HG03442 (cell line): ENCODE data around the gene KAT2B.
A peak's percentile ranks its signal among the peaks of the same experiment; 100 is the strongest.
"Not testable (repeated sequence)": the region's sequence is repeated elsewhere in the genome, so short reads cannot be mapped to it uniquely, and the experiment has no call there.

Experiments
- ATAC-seq: cut with Tn5 transposase; IDR thresholded peaks from one replicate; pipeline ENCODE4 v1.9.1; 2021; ENCODE audit warnings: mild to moderate bottlenecking, moderate library complexity; ENCODE audit not compliant: unreplicated experiment

Gene KAT2B

GRCh38 chr3:20039765-20040547 is at the start of gene KAT2B:
Gene KAT2B, plus strand, starts transcription at chr3:20040446. Its CDS starts 32 bp downstream, at chr3:20040478.
- ATAC-seq = peak; percentile 51

GRCh38 chr3:19994796-19995195 is 45.5 kb upstream of the KAT2B start:
- no peak for ATAC-seq

GRCh38 chr3:19997502-19997901 is 42.7 kb upstream of the KAT2B start:
- no peak for ATAC-seq

GRCh38 chr3:20001932-20002331 is 38.3 kb upstream of the KAT2B start:
- no peak for ATAC-seq

- no peak for ATAC-seq
Observed at GRCh38 chr3:20007960-20008359, 32.3 kb upstream of the KAT2B start.

GRCh38 chr3:20008646-20009045 is 31.6 kb upstream of the KAT2B start:
- no peak for ATAC-seq

- ATAC-seq = no peak
Observed at GRCh38 chr3:20012164-20012563, 28.1 kb upstream of the KAT2B start, which contains the start of gene PP2D1. Gene PP2D1, minus strand, starts transcription at chr3:20012264. Its CDS starts 192 bp downstream, at chr3:20012072.

- ATAC-seq = no peak
Observed at GRCh38 chr3:20013396-20013795, 26.9 kb upstream of the KAT2B start.

- no peak for ATAC-seq
Observed at GRCh38 chr3:20015525-20015924, 24.7 kb upstream of the KAT2B start.

GRCh38 chr3:20016076-20016475 is 24.2 kb upstream of the KAT2B start:
- ATAC-seq = not testable (repeated sequence)

- no peak for ATAC-seq
Observed at GRCh38 chr3:20022954-20023622, 17.2 kb upstream of the KAT2B start.

GRCh38 chr3:20023623-20024405 is 16.4 kb upstream of the KAT2B start:
- ATAC-seq = no peak

- no peak for ATAC-seq
Observed at GRCh38 chr3:20027136-20027535, 13.1 kb upstream of the KAT2B start.

GRCh38 chr3:20028905-20029331 is 11.3 kb upstream of the KAT2B start:
- ATAC-seq = no peak

GRCh38 chr3:20031939-20032338 is 8.3 kb upstream of the KAT2B start:
- not testable (repeated sequence) for ATAC-seq

- ATAC-seq = no peak
Observed at GRCh38 chr3:20035019-20035418, 5.2 kb upstream of the KAT2B start.

GRCh38 chr3:20037255-20037996 is 2.8 kb upstream of the KAT2B start:
- ATAC-seq = no peak

GRCh38 chr3:20038699-20039465 is 1.4 kb upstream of the KAT2B start:
- no peak for ATAC-seq

GRCh38 chr3:20039466-20039764 is 831 bp upstream of the KAT2B start:
- ATAC-seq = no peak

- ATAC-seq = peak; percentile 37
Observed at GRCh38 chr3:20040548-20041196, 426 bp downstream of the KAT2B start.
